Measurements from ENCODE around the gene KLF12. TPM values are rescaled to one million over a fixed set of nuclear protein-coding genes. Genes with fewer than 3 reads are reported as not detected.

The KLF12 gene
- total RNA-seq, 4 donors from 2014 or later: 3.2 to 7.6 (median 5.7) TPM

DNA sequence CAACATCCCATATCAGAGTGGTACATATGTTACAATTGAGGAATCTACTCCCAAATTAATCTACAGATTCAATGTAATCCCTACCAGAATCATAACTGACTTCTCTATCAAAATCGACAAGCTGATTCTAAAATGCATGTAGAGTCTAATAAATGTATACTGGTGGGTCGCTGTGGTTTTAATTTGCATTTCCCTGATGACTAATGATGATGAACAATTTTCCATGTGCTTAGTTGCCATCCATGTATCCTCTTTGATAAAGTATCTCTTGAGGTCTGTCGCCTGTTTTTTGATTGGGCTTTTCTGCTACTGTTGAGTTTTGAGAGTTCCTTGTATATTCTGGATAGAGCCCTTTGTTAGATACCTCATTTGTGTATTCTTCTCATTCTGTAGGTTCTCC, 43.8 kb downstream of the KLF12 start:
- Histone ChIP-seq H3K9me3 (no peaks in the 10 kb centered on the region), H3K36me3 (no peaks in the 10 kb centered on the region), H3K27me3 (no peaks in the 10 kb centered on the region), H3K4me3 (no peak overlapping the region), H3K4me1 (peaks cover 28 to 32% of the 10 kb centered on the region in 2 donors), H3K27ac (no peak overlapping the region)
- TF ChIP-seq, protein P1, sequence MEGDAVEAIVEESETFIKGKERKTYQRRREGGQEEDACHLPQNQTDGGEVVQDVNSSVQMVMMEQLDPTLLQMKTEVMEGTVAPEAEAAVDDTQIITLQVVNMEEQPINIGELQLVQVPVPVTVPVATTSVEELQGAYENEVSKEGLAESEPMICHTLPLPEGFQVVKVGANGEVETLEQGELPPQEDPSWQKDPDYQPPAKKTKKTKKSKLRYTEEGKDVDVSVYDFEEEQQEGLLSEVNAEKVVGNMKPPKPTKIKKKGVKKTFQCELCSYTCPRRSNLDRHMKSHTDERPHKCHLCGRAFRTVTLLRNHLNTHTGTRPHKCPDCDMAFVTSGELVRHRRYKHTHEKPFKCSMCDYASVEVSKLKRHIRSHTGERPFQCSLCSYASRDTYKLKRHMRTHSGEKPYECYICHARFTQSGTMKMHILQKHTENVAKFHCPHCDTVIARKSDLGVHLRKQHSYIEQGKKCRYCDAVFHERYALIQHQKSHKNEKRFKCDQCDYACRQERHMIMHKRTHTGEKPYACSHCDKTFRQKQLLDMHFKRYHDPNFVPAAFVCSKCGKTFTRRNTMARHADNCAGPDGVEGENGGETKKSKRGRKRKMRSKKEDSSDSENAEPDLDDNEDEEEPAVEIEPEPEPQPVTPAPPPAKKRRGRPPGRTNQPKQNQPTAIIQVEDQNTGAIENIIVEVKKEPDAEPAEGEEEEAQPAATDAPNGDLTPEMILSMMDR (IDR thresholded peaks at IDR 0.05 in 4 of 5, conservative IDR thresholded peaks at IDR 0.05 in 1 of 5): no peak
- no peak for TF ChIP-seq POLR2A (IDR thresholded peaks at IDR 0.05)
- DNase-seq (no peak), ATAC-seq (no peak)
- in situ Hi-C loops (cut with MboI; ENCODE audit: low sequenced_read_pairs in 4 of 4) (no loop called here), intact Hi-C loops (cut with DNase I; ENCODE audit: low total_unique reads) (no loop called here)

DNA sequence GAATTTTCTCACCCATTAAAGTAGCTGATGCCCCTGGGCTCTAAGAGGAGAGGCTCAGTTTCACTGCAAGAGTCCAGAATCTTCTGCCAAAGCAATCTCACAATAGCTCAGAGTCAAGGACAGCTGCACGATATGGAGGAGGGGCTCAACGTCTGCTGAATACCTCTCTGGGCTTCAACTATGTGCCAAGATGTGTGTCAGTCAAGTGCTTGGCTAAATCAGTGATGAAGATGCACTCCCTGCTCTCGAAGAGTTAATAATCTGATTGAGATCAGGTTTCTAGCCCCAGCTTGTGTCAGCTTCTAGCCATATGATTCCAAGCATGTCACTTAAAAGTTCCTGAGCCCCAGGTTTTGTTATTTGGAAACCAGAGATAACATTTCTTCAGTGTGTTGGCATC, 46.8 kb downstream of the KLF12 start:
- Histone ChIP-seq H3K36me3 (no peaks in the 10 kb centered on the region), H3K27me3 (no peaks in the 10 kb centered on the region), H3K27ac (peak overlapping the region in 3 of 4 donors; percentile 26 to 45 (median 33)), H3K9me3 (no peaks in the 10 kb centered on the region), H3K4me3 (peak overlapping the region in 1 of 4 donors; percentile 8), H3K4me1 (peaks cover 27 to 33% of the 10 kb centered on the region in 2 donors)
- DNase-seq (no peak), ATAC-seq (peak; percentile 61 to 82)
- intact Hi-C loops (cut with DNase I; ENCODE audit: low total_unique reads): no loop called here
- TF ChIP-seq POLR2A (IDR thresholded peaks at IDR 0.05): no peak
- TF ChIP-seq, protein P1 (IDR thresholded peaks at IDR 0.05 in 4 of 5, conservative IDR thresholded peaks at IDR 0.05 in 1 of 5): no peak
- in situ Hi-C loops (cut with MboI; ENCODE audit: low sequenced_read_pairs in 4 of 4): no loop called here

Measured in gastrocnemius medialis (tissue), 4 donors.